CD4-positive, alpha-beta T cell treated with Interleukin-15 for 4 hours (primary cell): ENCODE results near the gene ARHGEF16.

Source experiments
- DNase-seq: peaks from one replicate; pipeline ENCODE4 v3.0.0-alpha.2; 2020; ENCODE audit warnings: low spot score

ARHGEF16 gene

GRCh38 chr1:3438661-3439180 lies 15.7 kb upstream of the ARHGEF16 start:
- DNase-seq = no peak

GRCh38 chr1:3439346-3440299 lies 14.8 kb upstream of the ARHGEF16 start:
- DNase-seq = no peak

- DNase-seq = no peak
These were observed 14.2 kb upstream of the ARHGEF16 start for GRCh38 chr1:3440300-3440681.

GRCh38 chr1:3440711-3441409 lies 13.6 kb upstream of the ARHGEF16 start:
- no peak for DNase-seq

- no peak for DNase-seq
These were observed 13.0 kb upstream of the ARHGEF16 start for GRCh38 chr1:3441410-3441847.

GRCh38 chr1:3441880-3442279 lies 12.6 kb upstream of the ARHGEF16 start:
- no peak for DNase-seq

GRCh38 chr1:3442331-3442730 lies 12.1 kb upstream of the ARHGEF16 start:
- no peak for DNase-seq

- no peak for DNase-seq
These were observed 11.6 kb upstream of the ARHGEF16 start for GRCh38 chr1:3442901-3443300.

- no peak for DNase-seq
These were observed 10.7 kb upstream of the ARHGEF16 start for GRCh38 chr1:3443807-3444206.

GRCh38 chr1:3444298-3444697 lies 10.2 kb upstream of the ARHGEF16 start:
- DNase-seq = no peak

- DNase-seq = no peak
These were observed 9.7 kb upstream of the ARHGEF16 start for GRCh38 chr1:3444736-3445135.

GRCh38 chr1:3450202-3450863 lies 4.1 kb upstream of the ARHGEF16 start:
- DNase-seq = no peak

GRCh38 chr1:3450983-3451382 lies 3.5 kb upstream of the ARHGEF16 start:
- DNase-seq = no peak

GRCh38 chr1:3451994-3452865 lies 2.2 kb upstream of the ARHGEF16 start:
- no peak for DNase-seq

GRCh38 chr1:3452866-3453175 lies 1.6 kb upstream of the ARHGEF16 start:
- no peak for DNase-seq

GRCh38 chr1:3453203-3453761 lies 1.2 kb upstream of the ARHGEF16 start:
- DNase-seq = peak; percentile 72

GRCh38 chr1:3454811-3455618 lies 550 bp downstream of the ARHGEF16 start:
- DNase-seq = no peak

GRCh38 chr1:3455670-3456448 lies 1.4 kb downstream of the ARHGEF16 start:
- no peak for DNase-seq

GRCh38 chr1:3456449-3456963 lies 2.0 kb downstream of the ARHGEF16 start:
- DNase-seq = no peak
